Stimulated activated CD4-positive, alpha-beta T cell treated with anti-CD3 and anti-CD28 coated beads, Interleukin-4, amount 100 ng/mL, for 1 hour (primary cell): Measurements from ENCODE around the gene CHP2.
"Not testable (repeated sequence)": the region's sequence is repeated elsewhere in the genome, so short reads cannot be mapped to it uniquely, and the experiment has no call there.

Experiments
- DNase-seq: peaks from one replicate; pipeline ENCODE4 v3.0.0-alpha.2; 2020

Gene CHP2

GRCh38 chr16:23754594-23755483 is at the start of gene CHP2:
Gene CHP2, plus strand, starts transcription at chr16:23755026. Its CDS starts 24 bp downstream, at chr16:23755050.
- DNase-seq = no peak

- no peak for DNase-seq
Observed at GRCh38 chr16:23705517-23705902, 49.3 kb upstream of the CHP2 start.

- DNase-seq = no peak
Observed at GRCh38 chr16:23706439-23706838, 48.4 kb upstream of the CHP2 start.

GRCh38 chr16:23709536-23709935 is 45.3 kb upstream of the CHP2 start:
- no peak for DNase-seq

- no peak for DNase-seq
Observed at GRCh38 chr16:23710008-23710407, 44.8 kb upstream of the CHP2 start.

DNA sequence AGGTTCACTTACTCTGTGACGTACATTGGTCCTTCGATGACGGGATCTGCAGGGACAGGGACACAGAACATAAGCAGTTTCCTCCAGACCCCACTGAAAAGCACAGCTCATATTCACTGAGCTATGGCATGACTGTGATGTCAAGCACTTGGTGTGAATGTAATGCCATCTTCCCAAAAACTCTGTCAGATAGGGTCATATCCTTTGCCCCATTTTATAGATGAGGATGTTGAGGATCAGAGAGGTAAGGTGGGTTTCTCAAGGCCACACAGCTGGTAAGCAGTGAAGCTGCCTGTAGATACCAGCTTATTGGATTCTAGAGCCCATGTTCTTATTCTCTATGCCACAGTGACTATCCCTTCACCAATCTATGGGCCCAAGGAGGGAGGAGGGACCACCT is 44.3 kb upstream of the CHP2 start:
- DNase-seq = no peak

DNA sequence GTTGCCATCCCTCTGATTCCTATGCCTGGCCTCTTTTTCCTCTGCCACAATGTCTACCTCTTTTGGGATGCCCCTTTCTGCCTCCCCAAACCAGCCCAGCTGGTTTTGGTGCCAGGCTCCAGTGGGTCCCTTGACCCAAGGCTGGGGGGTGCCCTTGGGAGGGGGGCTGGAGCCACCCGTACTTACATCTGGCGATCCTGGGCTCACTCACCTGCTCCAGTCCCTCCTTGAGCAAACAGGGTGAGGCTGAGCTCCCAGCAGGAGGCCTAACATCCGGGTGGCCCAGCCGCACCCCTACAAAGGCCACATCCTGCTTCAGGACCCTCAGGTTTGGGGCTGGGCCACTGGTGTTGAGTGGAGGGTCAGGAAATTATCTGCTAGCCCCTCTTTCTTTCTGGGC is 43.0 kb upstream of the CHP2 start:
- DNase-seq = no peak

GRCh38 chr16:23712976-23713375 is 41.9 kb upstream of the CHP2 start, which contains the start of gene ERN2:
Gene ERN2, minus strand, starts transcription at chr16:23713222. Its CDS starts 35 bp downstream, at chr16:23713187.
- DNase-seq = no peak

DNA sequence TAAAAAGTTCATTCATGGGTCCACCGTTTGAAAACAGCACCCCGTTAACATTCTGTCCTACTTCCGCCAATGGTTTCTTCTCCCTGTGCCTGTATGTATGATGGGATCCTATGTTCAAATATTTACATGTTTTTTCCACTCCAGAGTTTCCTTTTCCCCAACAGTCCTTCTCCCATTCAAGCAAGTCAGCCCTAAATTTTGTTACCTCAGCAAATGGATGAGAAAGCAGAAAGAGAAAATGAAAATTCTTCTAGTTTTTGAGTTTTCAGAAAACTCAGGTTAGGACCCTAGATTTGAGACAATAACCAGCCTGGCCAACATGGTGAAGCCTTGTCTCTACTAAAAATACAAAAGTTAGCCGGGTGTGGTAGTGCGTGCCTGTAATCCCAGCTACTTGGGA is 38.3 kb upstream of the CHP2 start:
- no peak for DNase-seq

GRCh38 chr16:23722613-23723240 is 32.1 kb upstream of the CHP2 start:
- DNase-seq = not testable (repeated sequence)

DNA sequence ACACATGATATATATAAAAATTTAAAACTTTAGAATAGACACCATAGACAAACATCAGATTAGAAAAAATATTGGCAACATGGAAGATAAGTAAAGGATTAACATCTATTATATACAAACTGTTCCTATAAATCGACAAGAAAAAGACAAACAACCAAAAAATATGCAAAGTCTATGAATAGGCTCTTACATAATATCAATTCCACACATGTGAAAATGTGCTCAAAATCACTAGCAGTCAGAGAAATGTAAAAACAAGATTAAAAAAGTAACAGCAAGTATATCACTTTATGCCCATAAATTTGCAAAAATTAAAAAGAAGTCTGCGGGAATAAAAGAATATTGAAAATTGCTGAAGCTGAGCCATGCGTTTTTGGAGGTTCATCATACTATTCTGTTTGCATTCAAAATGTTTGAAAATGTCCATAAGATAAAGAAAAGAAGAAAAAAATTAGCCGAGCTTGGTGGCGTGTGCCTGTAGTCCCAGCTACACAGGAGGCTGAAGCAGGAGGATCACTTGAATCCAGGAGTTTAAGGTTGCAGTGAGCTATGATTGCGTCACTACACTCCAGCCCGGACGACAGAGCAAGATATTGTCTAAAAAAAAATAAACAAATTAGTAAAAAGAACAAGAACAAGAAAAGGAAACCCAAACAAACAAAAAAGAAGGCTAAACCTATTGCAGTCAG is 30.6 kb upstream of the CHP2 start:
- no peak for DNase-seq

DNA sequence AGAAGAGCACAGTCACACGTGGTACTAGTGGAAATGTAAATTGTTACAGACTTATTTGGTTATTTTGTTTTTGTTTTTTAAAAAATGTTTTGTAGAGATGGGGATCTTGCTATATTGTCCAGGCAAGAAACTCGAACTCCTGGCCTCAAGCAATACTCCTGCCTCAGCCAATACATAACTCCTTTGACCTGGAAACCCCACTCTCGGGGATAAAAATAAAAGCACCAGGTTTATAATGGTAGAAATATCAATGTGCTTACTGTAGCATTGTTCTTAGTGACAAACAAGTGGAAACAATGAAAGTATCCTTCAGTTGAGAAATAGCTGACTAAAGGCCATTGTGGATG is 30.1 kb upstream of the CHP2 start:
- no peak for DNase-seq

- no peak for DNase-seq
Observed at GRCh38 chr16:23726710-23727109, 28.1 kb upstream of the CHP2 start.

GRCh38 chr16:23728112-23728477 is 26.7 kb upstream of the CHP2 start:
- DNase-seq = no peak

DNA sequence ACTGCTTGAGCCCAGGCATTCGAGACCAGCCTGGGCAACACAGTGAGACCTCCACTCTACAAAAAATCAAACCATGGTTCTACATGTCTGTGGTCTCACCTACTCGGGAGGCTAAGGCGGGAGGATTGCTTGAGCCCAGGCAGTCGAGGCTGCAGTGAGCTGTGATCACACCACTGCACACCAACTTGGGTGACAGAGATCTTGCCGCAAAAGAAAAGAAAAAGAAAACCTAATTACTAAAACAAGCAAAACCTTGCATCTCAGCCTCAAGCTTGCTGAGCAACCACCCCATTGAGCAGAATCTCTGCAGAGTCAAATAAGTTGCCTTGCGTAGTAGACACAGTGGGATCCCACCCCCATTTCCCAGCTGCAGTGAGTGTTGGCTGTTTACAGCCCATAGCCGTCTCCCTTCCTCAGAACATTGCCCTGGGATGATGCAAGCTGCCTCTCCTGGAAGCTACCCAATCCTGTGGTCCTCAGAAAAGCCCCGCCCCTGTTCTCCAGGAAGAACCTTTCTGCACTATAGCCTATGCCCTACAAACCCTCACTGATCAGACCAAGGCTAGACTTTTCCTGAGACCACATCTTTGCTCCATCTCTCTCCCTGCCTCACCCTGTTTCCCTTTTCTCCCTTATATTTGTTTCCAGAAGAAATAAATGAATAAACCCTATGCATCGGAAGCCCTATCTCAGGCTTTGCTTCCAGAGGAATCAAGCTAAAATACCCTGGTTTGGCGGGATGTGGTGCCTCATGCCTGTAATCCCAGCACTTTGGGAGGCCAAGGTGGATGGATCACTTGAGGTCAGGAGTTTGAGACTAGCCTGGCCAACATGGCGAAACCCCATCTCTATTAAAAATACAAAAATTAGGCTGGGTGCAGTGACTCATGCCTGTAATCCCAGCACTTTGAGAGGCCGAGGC is 25.1 kb upstream of the CHP2 start:
- DNase-seq = no peak

DNA sequence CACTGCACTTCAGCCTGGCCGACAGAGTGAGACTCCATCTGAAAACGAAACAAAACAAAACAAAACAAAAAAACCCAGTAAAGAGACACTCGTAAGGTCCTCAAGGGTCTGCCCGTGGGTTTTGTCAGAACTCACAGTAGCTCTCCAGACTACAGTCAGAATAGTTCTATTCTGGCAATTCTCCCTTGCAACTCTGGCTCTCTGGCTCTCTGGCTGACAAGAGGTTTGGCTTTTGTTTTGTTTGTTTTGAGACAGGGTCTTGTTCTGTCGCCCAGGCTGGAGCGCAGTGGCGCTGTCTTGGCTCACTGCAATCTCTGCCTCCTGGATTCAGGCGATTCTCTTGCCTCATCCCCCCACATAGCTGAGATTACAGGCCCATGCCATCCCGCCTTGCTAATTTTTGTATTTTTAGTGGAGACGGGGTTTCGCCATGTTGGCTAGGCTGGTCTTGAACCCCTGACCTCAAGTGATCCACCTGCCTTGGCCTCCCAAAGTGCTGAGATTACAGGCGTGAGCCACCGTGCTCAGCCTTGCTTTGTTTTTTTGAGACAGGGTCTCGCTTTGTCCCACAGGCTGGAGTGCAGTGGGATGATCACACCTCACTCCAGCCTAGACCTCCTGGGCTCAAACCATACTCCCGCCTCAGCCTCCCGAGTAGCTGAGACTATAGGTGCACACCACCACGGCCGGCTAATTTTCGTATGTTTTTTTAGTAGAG is 20.5 kb upstream of the CHP2 start:
- no peak for DNase-seq

DNA sequence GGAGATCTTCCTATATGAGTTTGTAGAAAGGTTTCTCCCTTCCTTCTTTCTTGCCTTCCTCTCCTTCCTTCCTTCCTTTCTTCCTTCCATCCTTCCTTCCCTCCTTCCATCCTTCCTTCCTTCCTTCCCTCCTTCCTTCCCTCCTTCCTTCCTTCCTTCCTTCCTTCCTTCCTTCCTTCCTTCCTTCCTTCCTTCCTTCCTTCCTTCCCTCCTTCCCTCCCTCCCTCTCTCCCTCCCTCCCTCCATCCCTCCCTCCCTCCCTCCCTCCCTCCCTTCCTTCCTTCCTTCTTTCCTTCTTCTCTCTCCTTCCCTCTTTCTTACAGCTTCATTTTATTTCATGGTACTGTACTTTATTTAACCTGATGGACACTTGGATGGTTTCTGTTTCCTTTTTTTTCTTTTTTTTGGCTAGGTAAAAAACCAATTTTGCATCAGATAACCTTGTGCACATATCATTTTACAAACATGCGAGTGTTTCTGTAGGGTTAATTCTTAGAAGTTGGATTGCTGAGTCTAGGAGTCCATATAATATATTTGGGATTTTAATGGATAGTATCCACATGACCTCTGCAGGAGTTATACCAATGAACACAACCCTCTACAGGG is 17.3 kb upstream of the CHP2 start:
- DNase-seq = not testable (repeated sequence)

- no peak for DNase-seq
Observed at GRCh38 chr16:23739516-23739915, 15.3 kb upstream of the CHP2 start.

DNA sequence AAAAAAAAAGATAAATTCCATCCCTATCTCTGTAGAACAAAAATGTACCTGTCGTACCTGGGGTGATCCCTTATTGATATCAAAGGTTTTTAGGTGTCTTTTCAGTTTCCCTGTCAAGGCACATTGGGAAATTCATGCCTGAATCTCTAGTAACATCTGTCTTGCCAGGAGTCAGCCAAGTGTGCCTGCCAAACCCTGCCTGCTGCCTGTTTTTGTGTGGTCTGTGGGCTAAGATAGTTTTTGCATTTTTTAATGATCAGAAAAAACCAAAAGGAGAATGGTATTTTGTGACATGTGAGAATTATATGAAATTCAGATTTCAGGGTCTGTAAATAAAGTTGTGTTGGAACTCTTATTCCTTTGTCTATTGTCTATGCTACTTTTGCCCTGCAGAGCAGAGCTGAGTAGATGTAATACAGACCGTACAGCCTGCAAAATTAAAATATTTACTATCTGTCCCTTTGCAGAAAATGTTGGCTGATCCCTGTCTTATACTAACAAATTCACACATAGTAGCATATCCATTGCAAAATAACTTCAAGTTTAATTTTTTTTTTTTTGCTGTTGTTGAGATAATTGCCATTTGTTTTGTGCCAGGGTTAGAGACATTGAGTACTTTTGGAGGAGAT is 13.0 kb upstream of the CHP2 start:
- no peak for DNase-seq

DNA sequence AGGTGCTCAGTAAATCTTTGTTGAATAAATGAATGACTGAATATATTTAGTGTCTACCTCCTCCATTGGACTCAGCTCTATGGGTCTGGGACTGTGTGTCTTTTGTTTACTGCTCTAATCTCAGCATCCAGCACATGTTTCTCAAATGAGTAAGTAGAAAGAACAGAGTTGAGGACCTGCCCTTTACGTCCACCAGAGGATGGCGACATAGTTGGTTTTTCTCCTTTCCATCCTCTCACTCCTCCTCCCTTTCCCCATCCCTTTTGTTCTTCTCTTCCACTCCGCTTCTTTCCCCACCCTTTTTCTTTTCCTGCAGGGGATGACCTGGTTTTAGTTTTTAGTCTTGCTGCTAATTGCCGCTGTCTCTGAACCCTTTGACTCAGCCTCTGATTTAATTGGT is 12.1 kb upstream of the CHP2 start:
- DNase-seq = no peak

DNA sequence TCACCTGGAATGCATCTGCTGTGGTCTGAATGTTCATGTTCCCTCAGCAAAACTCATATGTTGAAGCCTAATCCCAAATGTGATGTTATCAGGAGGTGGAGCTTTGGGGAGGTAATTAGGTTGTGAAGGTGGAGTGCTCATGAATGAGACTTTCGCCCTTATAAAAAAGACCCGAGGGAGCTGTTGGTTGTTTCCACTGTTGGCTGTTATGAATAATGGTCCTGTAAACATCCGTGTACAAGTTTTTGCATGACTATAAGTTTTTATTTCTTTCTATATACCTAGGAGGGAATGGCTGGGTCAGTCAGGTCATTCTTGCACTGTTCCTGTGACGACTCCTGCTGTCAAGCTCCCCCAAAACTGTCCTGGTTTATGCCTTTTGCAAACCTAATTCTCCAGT is 9.6 kb upstream of the CHP2 start:
- DNase-seq = no peak
